BLaER1 treated with 17β-estradiol and CSF1 and Interleukin-3, amounts not matched to agents 10 nM and 100 nM (cell line): ENCODE data around the gene ATXN1.

Experiments
- H3K27ac ChIP-seq, 11 experiments: shearing (Covaris generic); formaldehyde crosslinking; 2 replicates each; pipeline ENCODE4 v1.8.1; 2022
- H3K27me3 ChIP-seq, 11 experiments: shearing (Covaris generic); formaldehyde crosslinking; 2 replicates each; pipeline ENCODE4 v1.8.1; 2022
- H3K36me3 ChIP-seq, 11 experiments: shearing (Covaris generic); formaldehyde crosslinking; 2 replicates each; pipeline ENCODE4 v1.8.1; 2022
- H3K4me1 ChIP-seq, 10 experiments: shearing (Covaris generic); formaldehyde crosslinking; 2 replicates each; pipeline ENCODE4 v1.8.1; 2022
- H3K4me2 ChIP-seq, 11 experiments: shearing (Covaris generic); formaldehyde crosslinking; 2 replicates each; pipeline ENCODE4 v1.8.1; 2022
- H3K4me3 ChIP-seq, 10 experiments: shearing (Covaris generic); formaldehyde crosslinking; 2 replicates each; pipeline ENCODE4 v1.8.1; 2022
- H3K9ac ChIP-seq, 11 experiments: shearing (Covaris generic); formaldehyde crosslinking; 2 replicates each; pipeline ENCODE4 v1.8.1; 2022
- H3K9me3 ChIP-seq, 11 experiments: shearing (Covaris generic); formaldehyde crosslinking; replicated peaks in 1 of 11; 2 replicates each; pipeline ENCODE4 v1.8.1; 2022
- H4K20me1 ChIP-seq, 11 experiments: shearing (Covaris generic); formaldehyde crosslinking; 2 replicates each; pipeline ENCODE4 v1.8.1; 2022
- Cebpa-rat ChIP-seq, 11 experiments: shearing (Covaris generic); IDR thresholded peaks; 2 replicates each; pipeline ENCODE4 v1.8.1; 2022

The ATXN1 gene

DNA sequence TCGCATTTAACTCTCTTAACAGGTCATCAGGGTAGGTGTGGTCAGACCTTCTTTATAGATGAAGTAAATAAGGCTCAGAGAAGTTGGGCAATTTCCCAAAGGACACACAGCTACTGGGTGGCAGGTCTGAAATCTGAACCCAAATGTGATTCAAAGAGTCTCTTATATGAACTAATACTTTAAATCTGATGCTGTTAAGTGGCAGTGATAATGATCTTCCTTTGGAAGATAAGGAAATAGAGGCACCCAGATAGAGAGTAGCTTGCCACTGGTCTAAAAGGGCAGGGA, 285.8 kb downstream of the ATXN1 start:
- Histone ChIP-seq H4K20me1 (peaks cover 0 to 50% (median 0%) of the 10 kb centered on the region in 11 experiments; a peak in 4 of 22 replicates), H3K9ac (no peak overlapping the region), H3K36me3 (peaks cover 0 to 75% (median 0%) of the 10 kb centered on the region in 11 experiments; a peak in 7 of 22 replicates), H3K9me3 (0 out of 22 replicates have a peak, but pooled peaks cover 0 to 6% (median 0%) of the 10 kb centered on the region in 11 experiments), H3K4me1 (peaks cover 7 to 11% (median 9%) of the 10 kb centered on the region in 10 experiments; a peak in 18 of 20 replicates), H3K27me3 (no peaks in the 10 kb centered on the region), H3K4me2 (no peak overlapping the region), H3K27ac (no peak overlapping the region), H3K4me3 (no peak overlapping the region)
- no peak for TF ChIP-seq Cebpa-rat (IDR thresholded peaks at IDR 0.05)

DNA sequence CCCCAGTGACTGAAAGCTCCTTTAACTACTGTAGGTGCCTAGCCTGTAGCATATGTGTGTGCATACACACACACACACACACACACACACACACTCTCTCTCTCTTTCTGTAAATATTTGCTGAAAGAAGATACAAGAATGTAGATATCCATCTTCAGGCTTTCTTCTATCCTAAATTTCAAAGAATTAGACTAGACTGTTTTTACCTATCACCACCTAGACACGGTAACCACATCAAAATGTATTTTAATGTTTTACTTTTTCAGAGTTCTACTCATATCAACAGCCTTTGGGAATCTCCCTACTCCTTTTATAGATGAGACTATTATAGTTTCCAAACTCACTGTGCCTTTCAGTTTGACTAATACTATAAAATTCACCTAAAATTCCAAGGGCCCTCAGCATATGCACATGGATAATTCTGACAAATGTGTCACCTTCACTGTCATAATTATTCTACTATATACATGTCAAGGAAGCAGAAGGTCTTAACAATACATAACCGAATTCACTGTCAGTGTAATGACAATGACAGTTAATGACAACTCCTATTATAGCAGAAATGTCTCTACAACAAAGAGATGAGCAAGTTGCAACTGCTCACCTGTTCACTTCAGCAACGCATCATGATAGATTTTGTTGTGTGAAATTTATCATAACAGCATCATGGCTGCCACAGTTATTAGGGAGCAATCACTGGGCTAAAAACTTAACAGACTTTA, 286.3 kb downstream of the ATXN1 start:
- H3K27me3 ChIP-seq, result no peaks in the 10 kb centered on the region
- peaks cover 0 to 45% (median 0%) of the 10 kb centered on the region in 11 experiments; a peak in 4 of 22 replicates for H4K20me1 ChIP-seq
- no peak overlapping the region for H3K9ac ChIP-seq
- H3K27ac ChIP-seq, result no peak overlapping the region
- TF ChIP-seq Cebpa-rat (IDR thresholded peaks at IDR 0.05), result no peak
- 0 out of 22 replicates have a peak, but pooled peaks cover 0 to 6% (median 0%) of the 10 kb centered on the region in 11 experiments for H3K9me3 ChIP-seq
- H3K4me3 ChIP-seq, result no peak overlapping the region
- H3K4me1 ChIP-seq, result peaks cover 7 to 11% (median 9%) of the 10 kb centered on the region in 10 experiments; a peak in 18 of 20 replicates
- H3K36me3 ChIP-seq, result peaks cover 0 to 73% (median 0%) of the 10 kb centered on the region in 11 experiments; a peak in 7 of 22 replicates
- H3K4me2 ChIP-seq, result no peak overlapping the region

DNA sequence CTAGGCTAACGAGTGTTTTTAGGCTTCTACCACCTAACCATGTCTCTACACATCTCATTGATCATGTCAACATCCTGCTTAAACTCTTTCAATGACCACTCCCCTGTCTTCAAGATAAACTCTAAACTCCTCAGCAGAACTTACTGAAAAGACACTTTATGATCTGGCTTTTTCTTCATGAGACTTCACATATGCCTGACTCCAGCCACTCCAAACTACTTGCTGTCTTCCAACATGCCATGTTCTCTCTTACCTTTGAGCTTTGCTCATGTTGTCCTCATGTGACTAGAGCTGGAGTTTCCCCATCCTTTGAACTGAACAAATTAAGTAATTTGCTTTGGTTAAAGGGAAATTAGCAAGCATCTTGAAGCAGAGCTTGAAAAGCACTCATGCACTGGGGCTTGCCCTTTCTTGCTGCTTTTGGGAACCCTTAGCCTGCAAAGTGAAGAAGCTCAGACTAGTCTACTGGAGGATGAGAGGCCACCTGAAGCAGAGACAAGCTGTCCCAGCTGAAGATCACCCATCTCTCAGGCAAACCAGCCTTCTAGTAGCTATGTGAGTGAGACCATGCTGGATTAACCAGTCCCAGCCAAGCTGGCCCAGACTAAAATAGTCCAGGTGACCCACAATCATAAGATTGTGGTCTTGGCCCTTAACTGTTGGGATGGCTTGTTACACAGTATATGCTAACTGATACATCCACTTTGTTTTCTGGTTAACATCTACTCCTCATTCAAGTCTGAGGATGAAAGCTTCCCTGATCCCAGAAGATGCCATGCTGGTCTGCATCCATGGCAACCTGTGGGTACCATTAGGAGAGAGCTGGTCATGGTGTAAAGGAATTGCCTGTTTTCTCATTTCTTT, 287.1 kb downstream of the ATXN1 start:
- Histone ChIP-seq H4K20me1 (peaks cover 0 to 50% (median 0%) of the 10 kb centered on the region in 11 experiments; a peak in 4 of 22 replicates), H3K4me2 (no peak overlapping the region), H3K9me3 (0 out of 22 replicates have a peak, but pooled peaks cover 0 to 6% (median 0%) of the 10 kb centered on the region in 11 experiments), H3K9ac (no peak overlapping the region), H3K4me1 (peaks cover 7 to 11% (median 9%) of the 10 kb centered on the region in 10 experiments; a peak in 18 of 20 replicates), H3K27ac (no peak overlapping the region), H3K36me3 (peaks cover 0 to 74% (median 0%) of the 10 kb centered on the region in 11 experiments; a peak in 7 of 22 replicates), H3K4me3 (no peak overlapping the region), H3K27me3 (no peaks in the 10 kb centered on the region)
- no peak for TF ChIP-seq Cebpa-rat (IDR thresholded peaks at IDR 0.05)

- Histone ChIP-seq H3K9ac (no peak overlapping the region), H3K9me3 (0 out of 22 replicates have a peak, but pooled peaks cover 0 to 6% (median 0%) of the 10 kb centered on the region in 11 experiments), H3K36me3 (peaks cover 0 to 73% (median 0%) of the 10 kb centered on the region in 11 experiments; a peak in 7 of 22 replicates), H3K27ac (no peak overlapping the region), H3K4me2 (no peak overlapping the region), H3K4me1 (peaks cover 7 to 11% (median 9%) of the 10 kb centered on the region in 10 experiments; a peak in 18 of 20 replicates), H3K4me3 (no peak overlapping the region), H3K27me3 (no peaks in the 10 kb centered on the region), H4K20me1 (peaks cover 0 to 54% (median 0%) of the 10 kb centered on the region in 11 experiments; a peak in 4 of 22 replicates)
- no peak for TF ChIP-seq Cebpa-rat (IDR thresholded peaks at IDR 0.05)
Observed at GRCh38 chr6:16473184-16473907, 287.9 kb downstream of the ATXN1 start.

DNA sequence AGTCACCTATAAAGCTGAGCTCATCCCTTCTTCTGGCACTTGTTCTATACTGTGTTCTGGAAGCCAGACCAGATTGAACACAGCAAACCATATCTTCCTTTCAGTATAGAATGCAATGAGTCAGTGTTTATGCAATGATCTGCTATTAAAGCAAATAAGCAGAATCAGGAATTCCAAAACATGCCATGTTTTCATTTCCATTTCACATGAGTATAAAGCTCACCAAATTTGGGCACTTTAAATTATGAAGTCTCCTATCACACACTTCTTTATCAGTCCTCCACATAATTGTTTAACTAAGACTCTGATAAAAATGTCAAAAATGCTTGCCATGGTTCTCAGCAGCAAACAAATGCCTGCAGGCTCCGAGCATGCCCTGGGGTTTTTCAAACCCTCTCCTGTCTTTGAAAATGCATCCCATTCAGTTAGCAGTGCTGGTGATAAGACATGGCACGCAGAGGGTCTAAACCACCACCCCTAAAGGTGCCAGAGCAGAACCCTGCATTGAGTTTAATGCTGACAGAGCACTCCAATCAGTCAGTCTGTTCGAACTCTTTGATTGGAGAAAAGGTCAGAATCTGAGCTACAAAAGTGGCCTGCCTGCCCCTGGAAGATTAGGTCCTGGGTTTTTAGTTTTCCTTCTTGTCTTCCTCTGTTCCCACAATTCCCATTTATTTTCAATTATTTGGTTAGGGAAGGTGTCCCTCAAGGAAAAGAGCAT, 288.8 kb downstream of the ATXN1 start:
- peaks cover 0 to 54% (median 0%) of the 10 kb centered on the region in 11 experiments; a peak in 4 of 22 replicates for H4K20me1 ChIP-seq
- H3K4me2 ChIP-seq, result no peak overlapping the region
- H3K4me1 ChIP-seq, result peaks cover 7 to 9% (median 9%) of the 10 kb centered on the region in 10 experiments; a peak in 18 of 20 replicates
- H3K27me3 ChIP-seq, result no peaks in the 10 kb centered on the region
- peaks cover 0 to 67% (median 0%) of the 10 kb centered on the region in 11 experiments; a peak in 7 of 22 replicates for H3K36me3 ChIP-seq
- no peak overlapping the region for H3K27ac ChIP-seq
- 0 out of 22 replicates have a peak, but pooled peaks cover 0 to 6% (median 0%) of the 10 kb centered on the region in 11 experiments for H3K9me3 ChIP-seq
- H3K9ac ChIP-seq, result no peak overlapping the region
- TF ChIP-seq Cebpa-rat (IDR thresholded peaks at IDR 0.05), result no peak
- no peak overlapping the region for H3K4me3 ChIP-seq

GRCh38 chr6:16471910-16472297, 289.4 kb downstream of the ATXN1 start:
- 0 out of 22 replicates have a peak, but pooled peaks cover 0 to 6% (median 0%) of the 10 kb centered on the region in 11 experiments for H3K9me3 ChIP-seq
- no peak overlapping the region for H3K9ac ChIP-seq
- H3K27me3 ChIP-seq, result no peaks in the 10 kb centered on the region
- peaks cover 0 to 56% (median 0%) of the 10 kb centered on the region in 11 experiments; a peak in 4 of 22 replicates for H4K20me1 ChIP-seq
- no peak for TF ChIP-seq Cebpa-rat (IDR thresholded peaks at IDR 0.05)
- H3K36me3 ChIP-seq, result peaks cover 0 to 61% (median 0%) of the 10 kb centered on the region in 11 experiments; a peak in 7 of 22 replicates
- no peak overlapping the region for H3K4me2 ChIP-seq
- H3K4me3 ChIP-seq, result no peak overlapping the region
- H3K27ac ChIP-seq, result no peak overlapping the region
- peaks cover 3 to 5% (median 4%) of the 10 kb centered on the region in 10 experiments; a peak in 18 of 20 replicates for H3K4me1 ChIP-seq

- Histone ChIP-seq H3K27me3 (no peaks in the 10 kb centered on the region), H3K9ac (no peak overlapping the region), H3K9me3 (0 out of 22 replicates have a peak, but pooled peaks cover 0 to 6% (median 0%) of the 10 kb centered on the region in 11 experiments), H3K4me1 (no peaks in the 10 kb centered on the region; a peak in 1 of 20 replicates), H3K4me2 (no peak overlapping the region), H3K4me3 (no peak overlapping the region), H3K27ac (no peak overlapping the region), H4K20me1 (peaks cover 0 to 59% (median 0%) of the 10 kb centered on the region in 11 experiments; a peak in 4 of 22 replicates), H3K36me3 (peaks cover 0 to 57% (median 0%) of the 10 kb centered on the region in 11 experiments; a peak in 7 of 22 replicates)
- no peak for TF ChIP-seq Cebpa-rat (IDR thresholded peaks at IDR 0.05)
Observed at GRCh38 chr6:16471222-16471909, 289.9 kb downstream of the ATXN1 start.
